Neuron (in vitro differentiated cells): ENCODE measurements around the gene TPP1.

Source experiments
- H2AFZ ChIP-seq: one replicate; pipeline ENCODE4 v1.6.1; 2013; ENCODE audit warnings: low read depth, mild to moderate bottlenecking, inconsistent platforms, low read length, moderate library complexity
- H3K27me3 ChIP-seq: one replicate; pipeline ENCODE4 v1.6.1; 2013; ENCODE audit warnings: low read length; ENCODE audit not compliant: insufficient read depth
- H3K36me3 ChIP-seq: one replicate; pipeline ENCODE4 v1.6.1; 2013; ENCODE audit warnings: low read length; ENCODE audit not compliant: insufficient read depth
- H3K4me1 ChIP-seq: one replicate; pipeline ENCODE4 v1.6.1; 2013; ENCODE audit warnings: low read length; ENCODE audit not compliant: insufficient read depth
- H3K4me3 ChIP-seq: 2 replicates; pipeline ENCODE4 v1.5.1; 2013; ENCODE audit warnings: mild to moderate bottlenecking, low read length, moderate library complexity
- H3K9me3 ChIP-seq: one replicate; pipeline ENCODE4 v1.6.1; 2013; ENCODE audit warnings: low read length

Gene TPP1

GRCh38 chr11:6574816-6575715, 44.2 kb downstream of the TPP1 start:
- no peaks in the 10 kb centered on the region for H3K4me1 ChIP-seq
- no peak overlapping the region for H3K4me3 ChIP-seq
- H3K36me3 ChIP-seq = no peaks in the 10 kb centered on the region
- no peaks in the 10 kb centered on the region for H3K27me3 ChIP-seq
- peaks cover 9% of the 10 kb centered on the region for H3K9me3 ChIP-seq
- no peak overlapping the region for H2AFZ ChIP-seq

- Histone ChIP-seq H3K36me3 (no peaks in the 10 kb centered on the region), H3K4me3 (no peak overlapping the region), H2AFZ (no peak overlapping the region), H3K9me3 (peaks cover 9% of the 10 kb centered on the region), H3K4me1 (no peaks in the 10 kb centered on the region), H3K27me3 (no peaks in the 10 kb centered on the region)
These were observed 47.0 kb downstream of the TPP1 start for GRCh38 chr11:6572215-6572614.

GRCh38 chr11:6571434-6572008, 47.7 kb downstream of the TPP1 start:
- Histone ChIP-seq H3K36me3 (no peaks in the 10 kb centered on the region), H3K9me3 (peaks cover 9% of the 10 kb centered on the region), H3K27me3 (no peaks in the 10 kb centered on the region), H3K4me3 (no peak overlapping the region), H2AFZ (no peak overlapping the region), H3K4me1 (no peaks in the 10 kb centered on the region)

GRCh38 chr11:6570691-6571427, 48.4 kb downstream of the TPP1 start:
- Histone ChIP-seq H3K27me3 (no peaks in the 10 kb centered on the region), H3K9me3 (peaks cover 9% of the 10 kb centered on the region), H3K4me3 (no peak overlapping the region), H2AFZ (no peak overlapping the region), H3K36me3 (no peaks in the 10 kb centered on the region), H3K4me1 (no peaks in the 10 kb centered on the region)

- H3K4me3 ChIP-seq = no peak overlapping the region
- no peaks in the 10 kb centered on the region for H3K27me3 ChIP-seq
- H3K36me3 ChIP-seq = no peaks in the 10 kb centered on the region
- no peaks in the 10 kb centered on the region for H3K4me1 ChIP-seq
- no peak overlapping the region for H2AFZ ChIP-seq
- H3K9me3 ChIP-seq = peaks cover 9% of the 10 kb centered on the region
These were observed 49.5 kb downstream of the TPP1 start for GRCh38 chr11:6569706-6570105.

GRCh38 chr11:6568191-6568918, 50.9 kb downstream of the TPP1 start:
- Histone ChIP-seq H3K4me1 (no peaks in the 10 kb centered on the region), H3K9me3 (peaks cover 9% of the 10 kb centered on the region), H2AFZ (no peak overlapping the region), H3K4me3 (no peak overlapping the region), H3K36me3 (peaks cover 5% of the 10 kb centered on the region), H3K27me3 (no peaks in the 10 kb centered on the region)

GRCh38 chr11:6567371-6567745, 51.9 kb downstream of the TPP1 start:
- Histone ChIP-seq H3K27me3 (no peaks in the 10 kb centered on the region), H3K4me3 (no peak overlapping the region), H3K4me1 (no peaks in the 10 kb centered on the region), H2AFZ (no peak overlapping the region), H3K36me3 (peaks cover 5% of the 10 kb centered on the region), H3K9me3 (peaks cover 9% of the 10 kb centered on the region)

GRCh38 chr11:6566704-6567370, 52.4 kb downstream of the TPP1 start:
- H3K4me1 ChIP-seq = no peaks in the 10 kb centered on the region
- peaks cover 9% of the 10 kb centered on the region for H3K9me3 ChIP-seq
- no peak overlapping the region for H3K4me3 ChIP-seq
- H3K27me3 ChIP-seq = no peaks in the 10 kb centered on the region
- H2AFZ ChIP-seq = no peak overlapping the region
- H3K36me3 ChIP-seq = peaks cover 5% of the 10 kb centered on the region

- Histone ChIP-seq H3K9me3 (peaks cover 3% of the 10 kb centered on the region), H3K36me3 (peaks cover 5% of the 10 kb centered on the region), H3K27me3 (no peaks in the 10 kb centered on the region), H3K4me1 (no peaks in the 10 kb centered on the region), H3K4me3 (no peak overlapping the region), H2AFZ (no peak overlapping the region)
These were observed 53.1 kb downstream of the TPP1 start for GRCh38 chr11:6565988-6566703.

- no peaks in the 10 kb centered on the region for H3K27me3 ChIP-seq
- H3K36me3 ChIP-seq = peaks cover 5% of the 10 kb centered on the region
These were observed 53.9 kb downstream of the TPP1 start for GRCh38 chr11:6565325-6565724.

GRCh38 chr11:6563667-6564066, 55.6 kb downstream of the TPP1 start:
- no peak overlapping the region for H2AFZ ChIP-seq
- no peaks in the 10 kb centered on the region for H3K9me3 ChIP-seq

More at GRCh38 chr11:6565325-6565724, 53.9 kb downstream of the TPP1 start:
- no peaks in the 10 kb centered on the region for H3K9me3 ChIP-seq
- H2AFZ ChIP-seq = no peak overlapping the region
- no peaks in the 10 kb centered on the region for H3K4me1 ChIP-seq
- no peak overlapping the region for H3K4me3 ChIP-seq

GRCh38 chr11:6563121-6563619, 56.1 kb downstream of the TPP1 start:
- Histone ChIP-seq H3K4me1 (no peaks in the 10 kb centered on the region), H3K4me3 (no peak overlapping the region), H2AFZ (no peak overlapping the region), H3K36me3 (peaks cover 5% of the 10 kb centered on the region), H3K27me3 (no peaks in the 10 kb centered on the region), H3K9me3 (no peaks in the 10 kb centered on the region)

More at GRCh38 chr11:6563667-6564066, 55.6 kb downstream of the TPP1 start:
- H3K36me3 ChIP-seq = peaks cover 5% of the 10 kb centered on the region
- no peaks in the 10 kb centered on the region for H3K27me3 ChIP-seq
- no peaks in the 10 kb centered on the region for H3K4me1 ChIP-seq
- H3K4me3 ChIP-seq = no peak overlapping the region
